ENCODE results near the gene PSME1. TPM values are rescaled to one million over a fixed set of nuclear protein-coding genes. Genes with fewer than 3 reads are reported as not detected.
"Not testable (repeated sequence)": the region's sequence is repeated elsewhere in the genome, so short reads cannot be mapped to it uniquely, and the experiment has no call there.

Gene PSME1
- total RNA-seq, 1 donor from 2014 or later, result 73.5 TPM

DNA sequence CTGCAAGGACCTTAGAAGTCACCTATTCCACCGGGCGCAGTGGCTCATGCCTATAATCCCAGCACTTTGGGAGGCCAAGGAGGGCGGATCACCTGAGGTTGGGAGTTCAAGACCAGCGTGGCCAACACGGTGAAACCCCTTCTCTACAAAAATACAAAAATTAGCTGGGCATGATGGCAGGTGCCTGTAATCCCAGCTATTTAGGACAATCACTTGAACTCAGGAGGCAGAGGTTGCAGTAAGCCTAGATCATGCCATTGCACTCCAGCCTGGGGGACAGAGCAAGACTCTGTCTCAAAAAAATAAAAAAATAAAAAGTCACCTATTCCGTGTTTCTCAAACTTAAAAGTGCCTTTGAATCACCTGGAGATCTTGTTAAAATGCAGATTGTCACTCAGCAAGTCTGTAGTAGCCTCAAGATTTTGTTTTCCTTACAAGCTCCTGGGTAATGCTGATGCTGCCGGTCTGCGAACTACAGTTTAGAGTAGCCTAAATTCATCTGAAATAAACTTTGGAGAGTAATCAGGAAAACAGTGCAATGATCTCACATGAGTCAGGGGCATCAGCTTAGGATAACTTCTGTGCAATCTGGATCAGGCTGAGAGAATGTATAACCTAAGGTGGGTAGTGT lies 30.3 kb upstream of the PSME1 start:
- DNase-seq, result not testable (repeated sequence)

- no peak for DNase-seq
Observed at GRCh38 chr14:24106672-24107271, 29.2 kb upstream of the PSME1 start.

- DNase-seq, result no peak
Observed at GRCh38 chr14:24108336-24108874, 27.6 kb upstream of the PSME1 start.

- DNase-seq, result no peak
Observed at GRCh38 chr14:24110060-24110459, 25.9 kb upstream of the PSME1 start.

GRCh38 chr14:24110523-24110922 lies 25.5 kb upstream of the PSME1 start:
- DNase-seq, result no peak

GRCh38 chr14:24113379-24113800 lies 22.6 kb upstream of the PSME1 start:
- DNase-seq, result no peak

DNA sequence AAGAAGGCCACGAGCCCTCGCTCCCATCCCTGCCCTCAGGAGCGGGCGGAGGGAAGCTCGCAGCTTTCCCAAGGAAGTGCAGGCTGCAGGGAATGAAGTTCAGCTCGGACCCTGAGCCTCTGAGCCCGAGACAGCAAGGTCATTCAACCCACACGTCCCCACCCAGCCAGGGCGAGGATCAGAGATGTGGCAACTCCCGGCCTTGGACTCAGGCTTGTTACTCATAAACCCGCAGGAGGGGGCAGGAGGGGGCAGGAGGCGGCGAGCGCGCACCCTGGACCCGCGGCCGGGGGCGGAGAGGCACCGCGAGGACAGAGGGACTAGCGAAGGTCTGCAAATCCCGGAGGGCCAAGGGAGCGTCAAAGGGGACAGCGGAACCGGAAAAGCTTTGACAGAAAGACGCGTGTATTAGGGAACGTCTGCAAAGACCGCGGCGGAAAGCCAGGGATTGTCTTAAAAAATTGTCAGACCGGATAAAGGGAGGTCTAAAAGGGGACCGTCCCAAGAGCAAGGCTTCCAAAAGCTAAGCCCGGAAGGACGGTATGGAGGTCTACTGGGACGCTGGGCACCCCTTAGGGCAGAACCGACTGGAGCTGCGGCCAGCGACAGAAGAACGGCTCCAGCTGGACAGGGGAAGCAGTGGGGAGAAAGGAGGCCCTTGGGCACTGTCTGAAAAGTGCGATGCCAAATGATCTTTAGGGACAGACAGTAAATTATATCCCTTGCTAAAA lies 22.0 kb upstream of the PSME1 start:
- DNase-seq, result peak; percentile 93

- peak; percentile 100 for DNase-seq
Observed at GRCh38 chr14:24114532-24115421, 21.2 kb upstream of the PSME1 start, which contains the start of the genes DCAF11 and NRL. TSS of gene DCAF11 (plus strand) at chr14:24114777. CDS start at chr14:24115595, 818 bp downstream. TSS of gene NRL (minus strand) at chr14:24114949. CDS start at chr14:24082848, 32,101 bp downstream.

DNA sequence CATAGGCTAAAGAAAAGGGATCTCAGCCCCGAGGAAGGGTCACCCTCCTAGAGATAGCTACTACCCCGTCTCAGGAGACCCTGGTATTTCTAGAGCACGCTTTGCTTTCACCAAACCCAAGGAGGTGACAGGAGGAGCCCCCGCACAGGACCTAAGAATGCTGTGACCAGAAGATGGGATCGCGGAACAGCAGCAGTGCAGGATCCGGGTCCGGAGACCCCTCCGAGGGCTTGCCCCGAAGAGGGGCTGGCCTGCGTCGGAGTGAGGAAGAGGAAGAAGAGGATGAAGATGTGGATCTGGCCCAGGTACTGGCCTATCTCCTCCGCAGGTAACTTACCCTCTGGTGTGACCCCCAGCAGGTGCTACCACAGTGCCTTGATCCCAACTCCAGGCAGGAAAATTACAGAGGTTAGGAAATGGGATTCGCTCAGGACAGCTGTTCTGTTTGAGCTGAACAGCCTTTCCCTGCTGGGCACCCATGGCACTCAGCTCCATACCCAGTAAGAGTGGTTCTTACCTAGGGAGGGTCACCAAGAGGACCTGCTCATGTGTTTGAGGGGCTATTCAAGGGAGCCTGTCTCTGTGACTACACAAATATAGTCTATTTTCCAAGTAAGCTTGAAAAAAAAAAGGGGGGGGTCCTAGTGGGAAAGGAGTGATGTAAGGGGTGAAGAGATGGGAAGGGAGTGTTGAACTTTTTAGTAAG lies 20.4 kb upstream of the PSME1 start:
- no peak for DNase-seq

DNA sequence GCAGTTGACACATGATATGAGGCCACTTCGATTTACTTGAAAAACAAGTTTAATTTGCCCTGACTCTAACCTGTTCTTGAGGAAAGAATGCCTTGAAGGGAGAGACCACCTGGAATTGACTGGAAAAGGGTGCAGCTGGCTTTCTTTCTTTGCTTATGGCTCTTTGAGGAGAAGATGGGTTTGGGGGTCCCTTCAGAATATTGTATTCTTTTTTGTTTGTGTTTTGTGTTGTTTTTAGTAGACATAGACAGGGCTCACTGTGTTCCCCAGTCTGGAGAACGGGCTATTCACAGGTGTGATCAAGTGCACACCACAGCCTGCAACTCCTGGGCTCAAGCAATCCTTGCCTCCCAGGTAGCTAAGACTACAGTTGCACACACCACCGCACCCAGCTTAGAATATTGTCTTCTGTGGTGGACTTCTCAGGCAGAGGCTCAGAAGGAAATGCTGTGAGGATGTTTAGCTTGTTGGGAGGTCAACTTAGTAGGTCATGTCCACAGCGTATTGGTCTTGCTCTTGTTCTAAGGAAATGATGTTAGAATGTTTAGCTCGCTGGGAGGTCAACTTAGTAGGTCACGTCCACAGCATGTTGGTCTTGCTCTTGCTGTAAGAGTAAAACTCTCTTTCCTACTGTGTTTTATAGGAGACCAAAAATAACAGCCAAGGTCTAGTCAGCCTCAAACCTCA lies 19.7 kb upstream of the PSME1 start:
- DNase-seq, result no peak

- no peak for DNase-seq
Observed at GRCh38 chr14:24117179-24117578, 18.8 kb upstream of the PSME1 start.

DNA sequence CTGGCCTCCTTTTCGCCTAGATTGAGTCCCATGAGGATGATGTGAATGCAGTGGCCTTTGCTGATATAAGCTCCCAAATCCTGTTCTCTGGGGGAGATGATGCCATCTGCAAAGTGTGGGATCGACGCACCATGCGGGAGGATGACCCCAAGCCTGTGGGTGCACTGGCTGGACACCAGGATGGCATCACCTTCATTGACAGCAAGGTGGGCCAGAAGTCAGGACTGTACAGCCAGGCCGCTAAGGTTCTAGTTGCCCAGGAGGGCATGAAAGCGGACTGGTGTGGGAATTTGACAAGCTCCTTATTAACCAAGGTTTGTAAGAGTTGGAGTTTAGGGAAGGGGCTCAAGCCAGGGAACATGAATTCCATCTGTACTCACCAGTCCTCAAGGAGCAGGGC lies 16.3 kb upstream of the PSME1 start:
- DNase-seq, result no peak

DNA sequence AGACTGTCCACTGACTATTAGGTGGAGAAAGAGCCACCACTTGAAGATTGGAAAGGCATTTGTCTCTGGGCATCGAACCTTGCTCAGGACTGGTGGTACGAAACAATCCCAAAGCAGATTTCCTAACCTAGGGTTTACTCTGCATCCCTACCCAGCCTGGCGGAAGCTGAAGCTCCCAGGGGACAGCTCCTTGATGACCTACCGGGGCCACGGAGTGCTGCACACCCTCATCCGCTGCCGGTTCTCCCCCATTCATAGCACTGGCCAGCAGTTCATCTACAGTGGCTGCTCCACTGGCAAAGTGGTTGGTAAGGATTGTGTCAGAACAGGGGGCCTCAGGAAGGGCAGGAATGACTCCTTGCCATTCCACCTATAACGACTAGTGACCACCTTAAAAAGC lies 14.8 kb upstream of the PSME1 start:
- DNase-seq, result no peak

DNA sequence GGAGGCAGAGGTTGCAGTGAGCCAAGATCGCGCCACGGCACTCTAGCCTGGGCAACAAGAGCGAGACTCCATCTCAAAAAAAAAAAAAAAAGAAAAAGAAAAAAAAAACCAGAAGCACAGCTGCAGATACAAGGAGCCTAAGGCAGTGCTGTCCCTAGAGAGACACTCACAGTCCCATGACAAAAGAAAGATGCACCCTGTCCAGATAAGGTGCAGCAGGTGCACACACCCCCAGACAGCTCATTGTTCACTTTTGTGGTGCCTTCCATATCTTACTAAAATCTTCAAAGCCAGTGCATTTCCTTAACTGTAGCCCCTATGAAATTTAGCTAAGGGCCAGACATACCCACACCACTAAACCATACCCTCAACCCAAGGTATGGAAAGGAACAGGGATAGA lies 13.6 kb upstream of the PSME1 start:
- DNase-seq, result no peak

DNA sequence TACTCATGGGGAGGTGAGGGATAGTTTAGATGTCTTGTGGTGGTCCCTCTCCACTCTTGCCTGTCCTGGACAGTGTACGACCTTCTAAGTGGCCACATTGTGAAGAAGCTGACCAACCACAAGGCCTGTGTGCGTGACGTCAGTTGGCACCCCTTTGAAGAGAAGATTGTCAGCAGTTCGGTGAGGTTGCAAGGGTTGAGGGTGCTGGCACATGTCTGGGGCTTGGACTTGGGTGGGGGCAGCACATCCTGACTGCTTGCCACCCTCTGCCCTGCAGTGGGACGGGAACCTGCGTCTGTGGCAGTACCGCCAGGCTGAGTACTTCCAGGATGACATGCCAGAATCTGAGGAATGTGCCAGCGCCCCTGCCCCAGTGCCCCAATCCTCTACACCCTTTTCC lies 13.1 kb upstream of the PSME1 start:
- no peak for DNase-seq

GRCh38 chr14:24123424-24124417 lies 12.3 kb upstream of the PSME1 start:
- no peak for DNase-seq

- DNase-seq, result no peak
Observed at GRCh38 chr14:24126939-24127338, 9.1 kb upstream of the PSME1 start.

GRCh38 chr14:24127673-24128072 lies 8.3 kb upstream of the PSME1 start:
- no peak for DNase-seq

GRCh38 chr14:24129410-24129998 lies 6.5 kb upstream of the PSME1 start:
- DNase-seq, result no peak
